Measurements from ENCODE around the gene TSC2.
A peak's percentile ranks its signal among the peaks of the same experiment; 100 is the strongest.

The TSC2 gene

GRCh38 chr16:2019921-2020831 lies 27.6 kb upstream of the TSC2 start:
- no peak overlapping the region for H3K4me3 ChIP-seq (ENCODE audit: low read depth, low read length)
- no peak for TF ChIP-seq CTCF (IDR thresholded peaks at IDR 0.05; ENCODE audit: insufficient read depth, low read depth, low read length, missing control alignments)

GRCh38 chr16:2022723-2023091 lies 25.1 kb upstream of the TSC2 start:
- no peak for TF ChIP-seq CTCF (IDR thresholded peaks at IDR 0.05; ENCODE audit: insufficient read depth, low read depth, low read length, missing control alignments)
- H3K4me3 ChIP-seq (ENCODE audit: low read depth, low read length), result peak overlapping the region; percentile 24; the same call in 1 of the 2 replicates
- peak; percentile 41 for DNase-seq (ENCODE audit: low read depth)

More at GRCh38 chr16:2019921-2020831, 27.6 kb upstream of the TSC2 start:
- no peak for DNase-seq (ENCODE audit: low read depth)

- TF ChIP-seq CTCF (IDR thresholded peaks at IDR 0.05; ENCODE audit: insufficient read depth, low read depth, low read length, missing control alignments), result peak; percentile 98
- peak overlapping the region; percentile 24 for H3K4me3 ChIP-seq (ENCODE audit: low read depth, low read length)
- DNase-seq (ENCODE audit: low read depth), result peak; percentile 92
Observed at GRCh38 chr16:2023092-2024031, 24.4 kb upstream of the TSC2 start.

- no peak for DNase-seq (ENCODE audit: low read depth)
- no peak overlapping the region for H3K4me3 ChIP-seq (ENCODE audit: low read depth, low read length)
- no peak for TF ChIP-seq CTCF (IDR thresholded peaks at IDR 0.05; ENCODE audit: insufficient read depth, low read depth, low read length, missing control alignments)
Observed at GRCh38 chr16:2024032-2024420, 23.8 kb upstream of the TSC2 start.

GRCh38 chr16:2025251-2025650 lies 22.5 kb upstream of the TSC2 start:
- no peak for TF ChIP-seq CTCF (IDR thresholded peaks at IDR 0.05; ENCODE audit: insufficient read depth, low read depth, low read length, missing control alignments)
- DNase-seq (ENCODE audit: low read depth), result no peak
- no peak overlapping the region for H3K4me3 ChIP-seq (ENCODE audit: low read depth, low read length)

- no peak for TF ChIP-seq CTCF (IDR thresholded peaks at IDR 0.05; ENCODE audit: insufficient read depth, low read depth, low read length, missing control alignments)
- no peak overlapping the region for H3K4me3 ChIP-seq (ENCODE audit: low read depth, low read length)
- no peak for DNase-seq (ENCODE audit: low read depth)
Observed at GRCh38 chr16:2025878-2026460, 21.8 kb upstream of the TSC2 start.
